VCaP (cell line): Measurements from ENCODE around the gene EIF5A2.
A peak's percentile ranks its signal among the peaks of the same experiment; 100 is the strongest.

Experiments
- H3K27ac ChIP-seq: fragments of 450-650 bp; 2 replicates; pipeline ENCODE4 v1.5.1; 2017
- TF ChIP-seq, protein P1 (sequence below): fragments of 450-650 bp; conservative IDR thresholded peaks from 2 replicates; pipeline ENCODE4 v1.5.1; 2017; ENCODE audit warnings: mild to moderate bottlenecking, moderate library complexity

The EIF5A2 gene

DNA sequence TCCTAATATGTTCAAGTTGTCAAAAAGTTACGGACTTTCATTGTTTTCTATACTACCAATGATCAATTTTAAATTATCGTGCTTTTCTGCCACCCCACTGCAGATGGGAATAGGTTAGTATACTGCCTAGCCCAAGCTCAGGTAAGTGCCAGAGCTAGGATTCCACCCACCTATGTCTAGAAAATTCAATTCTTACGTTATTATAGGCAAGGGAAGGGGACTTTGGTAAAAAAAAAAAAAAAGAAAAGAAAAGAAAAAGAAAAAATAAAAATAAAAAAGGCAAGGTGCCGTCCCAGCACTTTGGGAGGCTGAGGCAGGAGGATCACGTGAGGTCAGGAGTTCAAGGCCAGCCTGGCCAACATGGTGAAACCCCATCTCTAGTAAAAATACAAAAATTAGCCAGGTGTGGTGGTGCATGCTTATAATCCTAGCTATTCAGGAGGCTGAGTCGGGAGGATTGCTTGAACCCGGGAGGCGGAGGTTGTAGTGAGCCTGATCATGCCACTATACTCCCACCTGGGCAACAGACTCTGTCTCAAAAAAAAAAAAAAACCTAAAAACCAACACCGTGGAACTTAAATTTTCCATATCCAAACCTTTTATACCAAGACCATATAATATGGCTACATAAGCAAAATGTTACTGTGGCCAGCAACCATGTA is 39.7 kb downstream of the EIF5A2 start:
- TF ChIP-seq, protein P1, sequence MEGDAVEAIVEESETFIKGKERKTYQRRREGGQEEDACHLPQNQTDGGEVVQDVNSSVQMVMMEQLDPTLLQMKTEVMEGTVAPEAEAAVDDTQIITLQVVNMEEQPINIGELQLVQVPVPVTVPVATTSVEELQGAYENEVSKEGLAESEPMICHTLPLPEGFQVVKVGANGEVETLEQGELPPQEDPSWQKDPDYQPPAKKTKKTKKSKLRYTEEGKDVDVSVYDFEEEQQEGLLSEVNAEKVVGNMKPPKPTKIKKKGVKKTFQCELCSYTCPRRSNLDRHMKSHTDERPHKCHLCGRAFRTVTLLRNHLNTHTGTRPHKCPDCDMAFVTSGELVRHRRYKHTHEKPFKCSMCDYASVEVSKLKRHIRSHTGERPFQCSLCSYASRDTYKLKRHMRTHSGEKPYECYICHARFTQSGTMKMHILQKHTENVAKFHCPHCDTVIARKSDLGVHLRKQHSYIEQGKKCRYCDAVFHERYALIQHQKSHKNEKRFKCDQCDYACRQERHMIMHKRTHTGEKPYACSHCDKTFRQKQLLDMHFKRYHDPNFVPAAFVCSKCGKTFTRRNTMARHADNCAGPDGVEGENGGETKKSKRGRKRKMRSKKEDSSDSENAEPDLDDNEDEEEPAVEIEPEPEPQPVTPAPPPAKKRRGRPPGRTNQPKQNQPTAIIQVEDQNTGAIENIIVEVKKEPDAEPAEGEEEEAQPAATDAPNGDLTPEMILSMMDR: no peak

DNA sequence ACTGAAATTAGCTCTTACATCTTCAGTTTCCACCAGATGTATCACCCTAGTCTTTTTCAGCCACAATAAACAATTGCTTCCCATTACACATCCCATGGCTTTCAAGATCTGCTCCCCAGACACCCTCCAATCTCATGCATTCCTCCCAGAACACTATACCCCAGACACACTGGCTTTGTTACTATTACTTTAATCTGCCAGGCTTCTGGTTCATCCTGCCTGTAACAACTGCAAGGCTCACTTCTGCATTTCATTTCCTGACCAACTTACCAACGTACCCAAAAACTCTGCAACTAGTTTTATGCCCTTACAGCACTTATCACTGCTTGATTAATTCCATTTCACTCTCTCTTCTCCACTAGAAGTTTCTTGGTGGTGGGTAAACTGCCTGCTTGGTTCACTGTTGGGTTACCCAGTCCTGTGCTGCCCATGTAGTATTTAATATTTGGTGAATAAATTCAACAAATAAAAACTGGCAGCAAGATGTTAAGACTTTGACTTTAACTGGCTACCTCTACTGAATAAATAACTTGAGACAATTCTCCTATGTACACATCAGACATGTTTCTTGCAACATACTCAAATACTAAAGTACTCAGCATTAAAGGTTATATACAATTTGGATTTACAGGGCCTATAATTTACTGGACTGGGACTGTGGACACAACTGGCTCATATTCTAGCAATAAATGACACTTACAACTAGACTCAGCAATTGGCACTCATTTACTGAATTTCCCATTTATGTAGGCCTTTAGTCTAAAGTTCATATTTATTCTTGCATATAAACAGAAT is 41.1 kb downstream of the EIF5A2 start:
- TF ChIP-seq, protein P1: no peak
- peak overlapping the region; percentile 95 for H3K27ac ChIP-seq

More for the DNA sequence above, 39.7 kb downstream of the EIF5A2 start:
- H3K27ac ChIP-seq: peak overlapping the region; percentile 95

DNA sequence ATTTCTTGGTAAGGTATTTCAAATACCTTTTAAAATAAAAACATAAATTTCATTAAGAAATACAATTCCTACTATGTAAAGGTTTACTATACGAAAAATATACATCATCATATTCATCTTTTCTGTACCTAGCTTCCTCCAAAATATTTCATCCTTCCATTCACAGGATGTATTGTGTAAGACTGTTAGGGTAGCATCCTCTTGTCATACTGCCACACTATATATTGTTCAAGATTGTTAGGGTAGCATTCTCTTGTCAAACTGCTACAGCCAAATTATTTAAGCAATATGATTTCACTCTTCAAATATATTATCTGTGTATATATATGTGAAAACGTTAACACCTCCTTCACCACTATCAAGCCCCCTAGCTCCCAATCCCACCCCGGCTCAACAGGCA is 41.9 kb downstream of the EIF5A2 start:
- TF ChIP-seq, protein P1: no peak
- H3K27ac ChIP-seq: no peak overlapping the region

DNA sequence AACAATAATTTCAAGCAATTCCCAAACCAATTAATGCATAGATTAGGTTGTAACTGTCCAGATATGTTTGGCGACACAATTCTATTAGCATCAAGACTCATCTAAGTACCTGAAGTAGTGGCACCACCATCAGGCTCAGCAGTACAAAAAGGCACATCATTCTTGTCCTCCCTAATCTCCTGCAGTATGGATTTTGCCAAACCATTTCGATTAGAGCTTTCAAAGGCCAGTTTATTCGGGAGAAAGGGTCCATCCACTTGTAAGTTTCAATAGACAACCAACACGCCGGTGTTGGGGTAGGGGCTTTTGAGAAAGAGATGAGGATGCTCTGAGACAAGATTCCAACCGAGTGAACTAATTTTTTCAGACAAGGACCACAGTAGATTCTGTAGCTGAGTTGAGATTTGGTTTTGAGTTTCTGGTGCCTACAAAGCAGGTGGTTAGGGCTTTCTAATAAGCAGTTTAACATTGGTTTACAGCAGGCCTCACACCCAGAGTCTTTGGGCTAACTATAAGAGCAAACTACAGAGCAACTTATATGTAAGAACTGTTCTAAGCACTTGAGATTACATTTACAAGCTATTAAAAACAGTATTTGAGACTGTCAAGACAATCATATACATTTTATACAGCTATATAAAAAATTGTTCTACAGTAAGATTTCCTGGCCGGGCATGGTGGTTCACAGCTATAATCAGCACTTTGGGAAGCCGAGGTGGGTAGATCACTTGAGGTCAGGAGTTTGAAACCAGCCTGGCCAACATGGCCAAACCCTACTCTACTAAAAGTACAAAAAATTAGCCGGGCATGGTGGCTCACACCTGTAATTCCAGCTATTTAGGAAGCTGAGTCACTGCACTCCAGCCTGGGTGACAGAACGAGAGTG is 43.0 kb downstream of the EIF5A2 start:
- no peak overlapping the region for H3K27ac ChIP-seq
- TF ChIP-seq, protein P1: no peak

DNA sequence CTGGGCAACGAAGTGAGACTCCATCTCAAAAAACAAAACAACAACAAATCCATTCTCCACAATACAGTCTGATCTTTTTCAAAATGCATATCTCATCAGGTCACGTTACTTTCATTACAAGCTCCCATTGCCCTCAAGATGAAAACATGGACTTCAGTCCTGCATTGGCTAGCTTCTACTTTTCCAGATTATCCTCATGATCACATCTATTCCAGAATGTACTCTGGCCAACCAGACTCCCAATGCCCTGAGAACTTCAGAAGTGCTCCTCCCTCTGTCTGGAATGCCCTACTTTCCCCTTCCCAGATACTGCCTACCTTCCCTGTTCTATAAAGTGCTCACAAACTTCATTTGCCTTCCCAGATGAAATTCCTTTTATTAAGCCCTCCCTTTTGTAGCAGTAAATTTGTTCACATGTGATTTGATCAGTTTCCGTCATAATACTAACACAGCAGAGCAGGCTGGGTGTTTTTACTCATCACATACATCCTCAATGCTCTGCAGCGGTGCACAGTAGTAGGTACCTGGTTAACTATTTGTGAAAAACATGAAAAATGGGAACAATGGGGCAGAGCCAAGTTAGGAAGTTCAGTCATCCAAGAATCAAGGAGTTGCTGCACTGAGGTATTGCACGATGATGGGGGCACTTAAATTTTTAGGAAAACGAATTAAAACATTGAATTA is 43.8 kb downstream of the EIF5A2 start:
- TF ChIP-seq, protein P1: no peak
- H3K27ac ChIP-seq: no peak overlapping the region

DNA sequence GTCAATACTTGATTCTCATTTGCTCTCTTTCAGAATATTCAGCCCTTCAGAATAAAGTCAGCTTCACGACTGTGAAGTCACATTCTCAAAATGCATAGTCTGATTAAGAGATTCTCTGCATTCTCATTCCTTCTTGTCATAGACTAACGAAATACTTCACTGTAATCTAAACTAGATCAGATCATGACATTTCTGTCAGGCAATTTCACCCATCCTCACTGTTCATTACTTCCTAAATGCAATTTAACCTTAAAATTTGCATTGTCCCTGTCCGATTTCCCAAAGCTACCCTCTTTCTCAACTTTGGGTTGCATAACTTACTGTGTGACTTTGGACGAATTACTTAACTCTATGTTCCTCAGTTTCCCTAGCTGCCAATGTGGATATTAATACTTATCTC is 44.6 kb downstream of the EIF5A2 start:
- H3K27ac ChIP-seq: no peak overlapping the region
- TF ChIP-seq, protein P1: no peak
